ENCODE measurements around the gene EDEM3.

Gene EDEM3

GRCh38 chr1:184643661-184644060 is 111.0 kb downstream of the EDEM3 start:
- no peaks in the 10 kb centered on the region for H3K79me2 ChIP-seq (ENCODE audit: control insufficient read depth, insufficient read depth, low read length, unreplicated experiment)
- H3K36me3 ChIP-seq (ENCODE audit: insufficient read depth, low read length) = no peaks in the 10 kb centered on the region
- H3K27me3 ChIP-seq (ENCODE audit: insufficient read depth, low read length) = peaks cover 35% of the 10 kb centered on the region
- no peaks in the 10 kb centered on the region for H3K4me1 ChIP-seq (ENCODE audit: control insufficient read depth, insufficient read depth, low read length, unreplicated experiment)
- no peak overlapping the region for H3K4me3 ChIP-seq (ENCODE audit: low read depth, low read length)
- H3K27ac ChIP-seq (ENCODE audit: low read depth, low read length) = no peak overlapping the region
- H2AFZ ChIP-seq (ENCODE audit: low read length, unreplicated experiment) = no peak overlapping the region

DNA sequence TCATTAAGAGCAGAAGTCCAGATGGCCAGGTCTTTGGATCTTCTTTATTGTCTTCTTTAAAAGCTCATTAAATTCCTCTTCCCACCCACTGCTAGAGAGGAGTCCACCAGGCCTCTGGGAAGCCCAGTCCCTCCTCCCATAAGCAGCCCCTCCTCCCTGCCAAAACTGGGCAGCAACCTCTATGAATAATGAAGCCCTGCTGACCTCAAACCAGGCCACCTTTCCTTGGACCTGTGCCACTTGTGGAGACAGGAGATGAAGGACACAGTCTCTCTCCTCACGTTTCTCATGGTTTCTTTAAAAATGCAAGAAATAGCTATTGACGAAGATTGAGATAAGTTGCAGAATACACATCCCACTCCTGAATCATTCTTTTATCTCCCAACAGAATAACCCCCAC is 112.8 kb downstream of the EDEM3 start:
- H3K4me3 ChIP-seq (ENCODE audit: low read depth, low read length) = no peak overlapping the region
- H2AFZ ChIP-seq (ENCODE audit: low read length, unreplicated experiment) = no peak overlapping the region
- H3K27me3 ChIP-seq (ENCODE audit: insufficient read depth, low read length) = peaks cover 35% of the 10 kb centered on the region
- no peaks in the 10 kb centered on the region for H3K4me1 ChIP-seq (ENCODE audit: control insufficient read depth, insufficient read depth, low read length, unreplicated experiment)
- no peak overlapping the region for H3K27ac ChIP-seq (ENCODE audit: low read depth, low read length)
- no peaks in the 10 kb centered on the region for H3K36me3 ChIP-seq (ENCODE audit: insufficient read depth, low read length)
- no peaks in the 10 kb centered on the region for H3K79me2 ChIP-seq (ENCODE audit: control insufficient read depth, insufficient read depth, low read length, unreplicated experiment)

DNA sequence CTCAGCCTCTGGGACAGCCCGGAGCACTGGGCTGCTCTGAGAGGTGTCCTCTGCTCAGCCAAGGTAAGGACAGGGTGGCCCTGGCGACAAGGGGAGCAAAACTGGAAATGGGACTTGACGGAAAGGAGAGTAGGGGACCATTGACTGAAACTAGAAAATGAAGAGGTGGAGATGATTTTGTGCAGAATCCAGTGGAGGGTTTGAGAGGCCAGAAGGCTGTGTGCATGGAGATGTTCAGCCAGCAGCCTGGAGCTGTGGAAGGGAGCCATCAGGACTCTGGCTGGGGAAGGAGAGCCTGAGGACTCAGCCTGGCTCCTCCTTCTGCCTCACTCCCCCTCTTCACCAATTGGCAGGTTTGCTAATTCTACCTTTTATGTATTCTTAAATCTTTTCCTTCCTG is 114.2 kb downstream of the EDEM3 start:
- Histone ChIP-seq H3K4me3 (ENCODE audit: low read depth, low read length) (no peak overlapping the region), H3K4me1 (ENCODE audit: control insufficient read depth, insufficient read depth, low read length, unreplicated experiment) (no peaks in the 10 kb centered on the region), H3K27ac (ENCODE audit: low read depth, low read length) (no peak overlapping the region), H3K36me3 (ENCODE audit: insufficient read depth, low read length) (no peaks in the 10 kb centered on the region), H3K79me2 (ENCODE audit: control insufficient read depth, insufficient read depth, low read length, unreplicated experiment) (no peaks in the 10 kb centered on the region), H2AFZ (ENCODE audit: low read length, unreplicated experiment) (no peak overlapping the region), H3K27me3 (ENCODE audit: insufficient read depth, low read length) (peaks cover 42% of the 10 kb centered on the region)

Data from ACC112 (cell line).